Stimulated activated CD8-positive, alpha-beta memory T cell treated with anti-CD3 and anti-CD28 coated beads, Interleukin-7, amount 100 ng/mL, for 4 hours (primary cell): ENCODE data around the gene IL17D.

ENCODE experiments used
- DNase-seq, 2 donors: peaks; one replicate each; pipeline ENCODE4 v3.0.0-alpha.2; 2020; ENCODE audit warnings: low read depth in 2 of 2

The IL17D gene

DNA sequence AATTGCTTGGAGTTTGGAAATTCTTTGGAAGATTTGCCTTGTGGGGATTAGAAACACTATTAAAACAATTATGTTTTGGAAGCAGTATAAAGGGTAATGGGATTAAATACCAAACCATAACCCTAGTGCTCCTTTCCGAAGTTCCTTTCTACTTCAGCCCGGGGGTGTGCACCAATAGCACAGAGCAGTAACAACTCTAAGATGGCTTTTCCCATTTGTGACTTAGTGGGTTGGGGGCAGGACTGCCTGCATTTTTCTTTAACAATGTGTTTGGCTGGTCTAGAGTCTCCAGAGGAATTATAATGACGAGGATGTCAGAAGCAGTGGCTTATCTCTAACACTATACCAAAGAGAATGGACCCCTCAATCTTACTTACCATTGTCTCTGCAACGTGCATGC lies 11.9 kb upstream of the IL17D start:
- no peak for DNase-seq

GRCh38 chr13:20696073-20696472 lies 7.4 kb upstream of the IL17D start:
- no peak for DNase-seq

- no peak for DNase-seq
These were observed 3.8 kb upstream of the IL17D start for GRCh38 chr13:20699715-20700114.

GRCh38 chr13:20700288-20700687 lies 3.2 kb upstream of the IL17D start:
- DNase-seq: no peak

GRCh38 chr13:20701461-20701860 lies 2.0 kb upstream of the IL17D start:
- DNase-seq: no peak

GRCh38 chr13:20702530-20702914 lies 977 bp upstream of the IL17D start:
- no peak for DNase-seq

- DNase-seq: peak; percentile 54 to 78
These were observed 420 bp downstream of the IL17D start for GRCh38 chr13:20703780-20704458.

GRCh38 chr13:20704459-20705069 lies 1.1 kb downstream of the IL17D start:
- no peak for DNase-seq

GRCh38 chr13:20706661-20707060 lies 3.2 kb downstream of the IL17D start:
- DNase-seq: no peak

- DNase-seq: no peak
These were observed 4.7 kb downstream of the IL17D start for GRCh38 chr13:20708216-20708615.

- no peak for DNase-seq
These were observed 5.9 kb downstream of the IL17D start for GRCh38 chr13:20709369-20709768.

GRCh38 chr13:20709782-20710181 lies 6.3 kb downstream of the IL17D start:
- no peak for DNase-seq

GRCh38 chr13:20711301-20712044 lies 8.0 kb downstream of the IL17D start:
- DNase-seq: no peak

- DNase-seq: no peak
These were observed 9.5 kb downstream of the IL17D start for GRCh38 chr13:20713014-20713376.

DNA sequence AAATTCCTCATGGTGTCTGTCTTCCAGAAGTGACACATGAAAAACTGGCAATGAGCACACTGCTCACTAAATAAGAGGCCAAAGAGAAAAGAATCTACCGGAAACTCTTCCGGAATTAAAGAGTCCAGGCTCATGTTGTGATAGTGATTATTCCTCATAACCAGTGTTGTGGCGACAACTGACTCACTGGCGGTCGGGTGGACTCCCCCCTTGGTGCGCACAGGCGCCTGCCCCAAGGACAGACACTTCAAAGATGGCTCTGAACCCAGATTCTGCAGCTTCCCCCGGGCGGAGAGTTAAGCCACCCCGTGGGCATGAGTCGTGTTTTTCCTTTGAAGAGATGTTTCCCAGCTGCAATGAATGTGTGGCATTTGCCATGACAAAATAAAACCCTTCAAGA lies 10.3 kb downstream of the IL17D start:
- DNase-seq: no peak

- no peak for DNase-seq
These were observed 10.7 kb downstream of the IL17D start for GRCh38 chr13:20714161-20714560.

DNA sequence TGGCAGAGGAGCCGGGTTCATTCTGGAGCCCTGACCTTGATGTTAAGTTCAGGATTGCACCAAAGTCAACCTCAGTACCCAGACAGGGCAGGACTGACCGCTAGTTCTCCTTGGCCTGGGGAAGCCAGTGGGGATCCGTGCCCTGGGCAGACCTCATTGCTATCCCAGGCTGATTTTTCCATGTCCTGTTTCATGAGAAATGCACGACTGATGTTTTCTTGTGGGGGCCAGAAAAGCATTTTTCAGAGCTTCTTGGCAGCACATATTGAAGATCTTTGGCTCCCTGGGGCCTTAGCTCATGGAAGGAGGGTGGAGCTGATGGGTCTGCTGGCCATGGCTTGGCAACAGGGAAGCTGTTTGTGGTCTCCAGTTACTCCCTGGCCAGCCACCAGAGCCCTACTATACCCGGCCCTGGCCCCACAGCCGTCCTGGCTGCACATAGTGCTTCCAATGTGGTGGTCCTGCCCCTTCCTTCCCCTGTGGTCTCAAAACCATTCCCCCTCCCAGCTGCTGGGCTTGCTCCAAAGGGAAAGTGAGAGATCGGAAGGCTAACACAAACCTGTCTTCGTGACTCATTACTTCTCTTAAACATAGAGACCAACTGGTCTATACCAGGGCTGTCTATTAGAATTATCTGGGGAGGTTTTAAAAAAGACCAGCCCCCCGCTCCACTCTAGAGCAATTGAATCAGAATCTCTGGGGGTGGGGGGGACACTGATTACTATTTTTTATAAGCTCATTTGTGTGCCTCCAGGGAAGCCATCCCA lies 11.2 kb downstream of the IL17D start:
- no peak for DNase-seq

GRCh38 chr13:20715330-20715712 lies 11.8 kb downstream of the IL17D start:
- no peak for DNase-seq

- DNase-seq: no peak
These were observed 13.5 kb downstream of the IL17D start for GRCh38 chr13:20716951-20717350.

DNA sequence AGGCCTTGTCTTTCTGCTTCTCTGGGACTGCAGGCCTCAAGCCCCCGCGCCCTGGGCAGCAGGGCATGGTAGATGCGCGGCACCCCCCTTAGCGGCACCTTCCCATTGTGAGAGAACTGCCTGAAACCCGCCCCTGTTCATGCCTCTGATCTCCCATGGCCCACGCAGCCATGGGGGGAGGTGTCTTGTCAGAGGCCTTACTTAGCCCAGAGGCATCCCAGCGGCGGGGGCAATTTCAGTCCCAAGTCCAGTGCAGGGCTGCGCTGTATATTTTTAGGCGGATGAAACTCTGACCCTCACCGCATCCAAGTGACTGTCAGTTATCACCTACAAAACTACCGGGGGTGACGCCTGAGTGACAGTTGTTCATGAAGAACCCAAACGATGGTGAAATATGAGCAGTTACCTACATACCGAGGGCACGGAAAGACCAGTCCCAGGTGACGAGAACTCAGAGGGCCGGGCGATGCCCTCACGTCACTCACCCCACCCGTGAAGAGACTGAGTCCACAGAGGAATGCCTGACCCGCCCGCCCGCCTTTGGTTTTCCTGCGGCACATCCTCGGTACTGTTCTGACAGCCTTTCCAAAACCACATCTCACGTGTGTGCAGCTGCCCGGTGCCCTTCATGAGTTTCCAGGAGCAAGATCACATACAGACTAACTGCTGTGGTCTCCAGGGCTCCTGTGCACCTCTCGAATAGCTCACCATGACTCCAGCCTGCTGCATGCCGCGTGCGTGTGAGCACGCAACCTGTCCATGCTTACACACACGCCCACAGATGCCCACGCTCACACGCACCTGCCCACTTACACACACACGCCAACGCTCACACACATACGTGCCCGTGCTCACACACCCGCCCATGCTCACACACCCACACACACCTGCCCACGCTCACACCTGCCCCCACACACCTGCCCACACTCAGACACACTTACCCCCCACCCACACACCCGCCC lies 14.4 kb downstream of the IL17D start:
- DNase-seq: no peak

DNA sequence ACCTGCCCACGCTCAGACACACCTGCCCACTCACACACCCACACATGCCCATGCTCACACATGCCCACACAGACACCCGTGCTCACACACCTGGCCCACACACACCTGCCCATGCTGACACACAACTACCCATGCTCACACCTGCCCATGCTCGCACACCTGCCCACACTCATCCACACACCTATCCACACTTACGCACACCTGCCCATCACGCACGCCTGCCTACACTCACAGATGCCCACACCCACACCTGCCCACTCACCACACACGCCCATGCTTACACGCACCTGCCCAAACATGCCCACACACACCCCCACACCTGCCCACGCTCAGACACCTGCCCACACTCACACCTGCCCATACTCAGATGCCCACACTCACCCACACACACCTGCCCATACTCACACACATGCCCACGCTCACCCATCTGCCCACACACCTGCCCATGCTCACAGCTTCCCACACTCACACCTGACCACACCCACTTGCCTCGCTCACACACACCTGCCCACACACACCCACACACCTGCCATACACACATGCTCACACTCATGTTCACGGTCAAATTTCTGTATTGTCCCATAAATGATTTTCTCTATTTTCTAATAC lies 15.6 kb downstream of the IL17D start:
- DNase-seq: no peak
